ENCODE data around the gene ZNF213.

ZNF213 gene

DNA sequence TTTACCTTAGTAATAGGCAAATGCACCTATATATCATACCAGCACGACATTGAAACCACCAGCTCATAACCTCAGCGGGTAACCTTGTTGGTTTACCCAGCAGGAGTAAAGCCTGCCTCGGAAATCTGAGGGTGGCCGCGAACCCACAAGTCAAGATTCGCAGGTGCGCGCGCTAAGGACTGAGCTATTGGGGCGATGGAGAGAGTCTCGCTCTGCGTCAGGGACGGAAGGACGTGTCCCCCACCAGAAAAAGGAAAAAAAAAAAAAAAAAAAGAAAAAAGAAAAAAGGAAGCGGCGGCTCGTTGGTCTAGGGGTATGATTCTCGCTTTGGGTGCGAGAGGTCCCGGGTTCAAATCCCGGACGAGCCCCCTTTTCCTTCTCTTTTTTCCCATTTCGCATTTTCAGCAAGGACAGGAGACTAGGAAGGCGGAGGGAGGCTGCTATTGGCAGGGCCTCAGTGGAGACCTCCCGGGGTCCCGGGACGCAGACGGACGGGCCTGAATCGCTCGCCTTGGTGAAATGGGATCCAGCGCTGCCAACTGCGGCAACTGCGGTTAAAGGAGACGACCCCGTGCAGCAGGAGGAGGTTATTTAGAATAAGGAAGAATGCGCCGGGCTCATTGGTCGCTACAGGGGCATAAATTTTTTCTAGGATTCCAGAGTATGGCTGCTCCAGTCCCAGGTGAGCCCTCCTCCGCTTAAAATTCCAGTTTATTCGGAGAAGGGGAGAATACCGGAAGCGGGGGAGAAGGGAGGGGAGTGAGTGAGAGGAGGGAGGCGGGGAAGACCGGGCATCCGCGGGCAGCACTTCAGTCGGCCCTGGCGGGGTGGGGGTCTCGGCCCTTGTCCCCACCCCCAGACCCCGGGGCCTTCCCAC is 53.2 kb downstream of the ZNF213 start, which contains the start of gene OR1F1:
Gene OR1F1 (plus strand): TSS at position 407 of the 877 bp plus-strand sequence.
- TF ChIP-seq, protein P1, sequence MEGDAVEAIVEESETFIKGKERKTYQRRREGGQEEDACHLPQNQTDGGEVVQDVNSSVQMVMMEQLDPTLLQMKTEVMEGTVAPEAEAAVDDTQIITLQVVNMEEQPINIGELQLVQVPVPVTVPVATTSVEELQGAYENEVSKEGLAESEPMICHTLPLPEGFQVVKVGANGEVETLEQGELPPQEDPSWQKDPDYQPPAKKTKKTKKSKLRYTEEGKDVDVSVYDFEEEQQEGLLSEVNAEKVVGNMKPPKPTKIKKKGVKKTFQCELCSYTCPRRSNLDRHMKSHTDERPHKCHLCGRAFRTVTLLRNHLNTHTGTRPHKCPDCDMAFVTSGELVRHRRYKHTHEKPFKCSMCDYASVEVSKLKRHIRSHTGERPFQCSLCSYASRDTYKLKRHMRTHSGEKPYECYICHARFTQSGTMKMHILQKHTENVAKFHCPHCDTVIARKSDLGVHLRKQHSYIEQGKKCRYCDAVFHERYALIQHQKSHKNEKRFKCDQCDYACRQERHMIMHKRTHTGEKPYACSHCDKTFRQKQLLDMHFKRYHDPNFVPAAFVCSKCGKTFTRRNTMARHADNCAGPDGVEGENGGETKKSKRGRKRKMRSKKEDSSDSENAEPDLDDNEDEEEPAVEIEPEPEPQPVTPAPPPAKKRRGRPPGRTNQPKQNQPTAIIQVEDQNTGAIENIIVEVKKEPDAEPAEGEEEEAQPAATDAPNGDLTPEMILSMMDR (conservative IDR thresholded peaks at IDR 0.05; ENCODE audit: low read length), result no peak
- peak; percentile 59 for DNase-seq (ENCODE audit: low read depth)
- H3K4me3 ChIP-seq (ENCODE audit: low read length), result peak within 1 kb of the TSS; percentile 67

DNA sequence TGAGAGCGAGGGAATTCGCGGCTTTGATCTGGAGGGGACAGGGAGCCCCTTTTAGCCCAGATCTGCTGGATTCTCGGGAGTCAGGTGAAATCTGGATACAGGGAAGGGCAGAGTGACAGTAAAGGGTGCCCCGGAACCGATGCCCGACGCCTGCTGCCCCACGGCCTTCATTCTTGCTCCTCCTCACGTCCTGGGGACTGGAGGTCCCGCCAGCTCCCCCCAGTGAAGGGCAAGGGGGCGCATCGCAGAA is 53.8 kb downstream of the ZNF213 start:
- H3K4me3 ChIP-seq (ENCODE audit: low read length), result peak overlapping the region; percentile 67
- TF ChIP-seq, protein P1 (conservative IDR thresholded peaks at IDR 0.05; ENCODE audit: low read length), result no peak
- no peak for DNase-seq (ENCODE audit: low read depth)

DNA sequence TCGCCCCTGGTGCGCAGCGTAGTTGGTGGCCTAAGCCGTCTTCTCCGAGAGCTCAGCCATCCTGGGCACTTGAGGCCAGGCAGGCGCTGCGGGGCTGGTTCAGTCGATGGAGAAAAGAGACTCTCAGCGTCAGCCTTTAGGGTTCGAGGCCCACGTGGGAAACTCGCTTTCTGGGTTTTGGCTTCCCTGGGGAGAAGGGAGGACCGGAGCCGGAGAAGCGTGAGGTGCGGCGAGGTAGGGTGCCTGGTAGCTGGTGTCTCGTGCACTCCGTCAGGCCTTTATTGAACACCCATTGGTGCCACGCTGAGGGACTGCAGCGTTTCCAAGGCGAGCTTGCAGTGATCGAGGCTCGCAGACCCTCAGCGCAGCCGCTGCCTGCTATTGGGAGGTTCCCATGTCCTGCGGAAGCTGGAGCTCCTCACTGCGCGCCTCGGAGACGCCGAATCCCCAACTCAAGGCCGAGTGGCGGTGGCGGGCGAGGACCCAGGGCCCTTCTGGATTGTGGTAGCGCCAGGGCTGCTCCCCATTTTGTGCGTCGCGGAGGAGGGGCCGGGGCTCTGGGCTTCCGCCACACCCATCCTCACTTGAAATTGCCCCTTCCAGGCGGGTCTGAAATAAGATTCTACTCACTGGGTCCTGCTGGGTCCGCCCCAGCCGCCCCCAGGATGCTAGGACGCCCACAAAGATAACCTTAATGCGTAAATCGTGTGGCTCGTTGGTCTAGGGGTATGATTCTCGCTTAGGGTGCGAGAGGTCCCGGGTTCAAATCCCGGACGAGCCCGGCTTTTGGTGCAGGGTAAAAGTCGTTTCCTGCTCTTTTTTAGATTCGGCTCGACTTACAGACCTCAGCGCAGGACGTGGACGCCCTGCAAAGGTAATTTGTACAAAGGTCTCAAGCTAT is 54.3 kb downstream of the ZNF213 start:
- TF ChIP-seq, protein P1 (conservative IDR thresholded peaks at IDR 0.05; ENCODE audit: low read length), result no peak
- peak overlapping the region; percentile 67 for H3K4me3 ChIP-seq (ENCODE audit: low read length)
- peak; percentile 58 for DNase-seq (ENCODE audit: low read depth)

DNA sequence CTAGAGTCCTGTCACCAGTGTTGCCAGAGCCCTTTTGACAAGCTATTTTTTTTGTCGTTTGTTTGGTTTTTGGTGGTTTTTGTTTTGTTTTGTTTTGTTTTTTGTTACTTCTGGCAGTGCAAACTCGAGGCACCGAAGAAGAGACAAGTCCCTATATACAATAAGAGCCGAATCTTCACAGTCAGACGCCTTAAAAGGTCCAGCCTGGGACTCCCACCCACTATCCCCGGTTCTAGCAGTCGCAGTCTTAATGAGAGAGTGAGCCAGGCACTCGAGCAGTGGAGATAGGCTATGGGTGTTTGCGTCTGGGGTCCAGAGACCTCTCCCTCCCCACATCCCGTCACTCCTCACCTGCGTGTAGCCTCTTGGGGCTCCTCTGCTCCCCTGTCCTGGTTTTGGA is 55.0 kb downstream of the ZNF213 start:
- H3K4me3 ChIP-seq (ENCODE audit: low read length), result no peak overlapping the region; the same call in 1 of the 2 replicates
- no peak for DNase-seq (ENCODE audit: low read depth)
- TF ChIP-seq, protein P1 (conservative IDR thresholded peaks at IDR 0.05; ENCODE audit: low read length), result no peak

DNA sequence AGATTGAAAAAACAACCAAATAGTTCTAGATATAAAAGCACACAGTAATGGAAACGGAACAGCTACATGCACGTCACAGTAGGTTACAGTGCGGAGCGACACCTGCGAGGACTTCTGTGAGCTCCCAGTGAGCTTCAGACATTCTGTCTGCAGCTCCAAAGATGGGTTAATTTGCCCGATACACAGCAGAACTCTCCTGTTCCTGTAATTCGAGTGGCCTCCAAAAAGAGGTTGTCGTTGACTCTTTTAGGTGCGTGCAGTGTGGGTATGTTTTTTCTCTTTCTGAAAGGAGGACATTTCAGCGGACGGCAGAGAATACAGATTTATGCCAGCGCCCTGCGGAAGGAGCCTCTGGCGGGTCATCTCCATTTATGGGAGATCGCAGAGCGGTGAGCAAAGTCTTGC is 56.1 kb downstream of the ZNF213 start:
- TF ChIP-seq, protein P1 (conservative IDR thresholded peaks at IDR 0.05; ENCODE audit: low read length), result no peak
- DNase-seq (ENCODE audit: low read depth), result no peak
- peak overlapping the region; percentile 32 for H3K4me3 ChIP-seq (ENCODE audit: low read length)
